22Rv1 (cell line): ENCODE measurements around the gene TPSG1.

Source experiments
- ZFX ChIP-seq: fragments of 450-650 bp; IDR thresholded peaks from 2 replicates; pipeline ENCODE4 v1.6.1; 2017; ENCODE audit warnings: antibody characterized with exemption, borderline replicate concordance
- TF ChIP-seq, protein P1 (sequence below): fragments of 450-650 bp; IDR thresholded peaks from 2 replicates; pipeline ENCODE4 v1.5.1; 2017; ENCODE audit warnings: mild to moderate bottlenecking

DNA sequence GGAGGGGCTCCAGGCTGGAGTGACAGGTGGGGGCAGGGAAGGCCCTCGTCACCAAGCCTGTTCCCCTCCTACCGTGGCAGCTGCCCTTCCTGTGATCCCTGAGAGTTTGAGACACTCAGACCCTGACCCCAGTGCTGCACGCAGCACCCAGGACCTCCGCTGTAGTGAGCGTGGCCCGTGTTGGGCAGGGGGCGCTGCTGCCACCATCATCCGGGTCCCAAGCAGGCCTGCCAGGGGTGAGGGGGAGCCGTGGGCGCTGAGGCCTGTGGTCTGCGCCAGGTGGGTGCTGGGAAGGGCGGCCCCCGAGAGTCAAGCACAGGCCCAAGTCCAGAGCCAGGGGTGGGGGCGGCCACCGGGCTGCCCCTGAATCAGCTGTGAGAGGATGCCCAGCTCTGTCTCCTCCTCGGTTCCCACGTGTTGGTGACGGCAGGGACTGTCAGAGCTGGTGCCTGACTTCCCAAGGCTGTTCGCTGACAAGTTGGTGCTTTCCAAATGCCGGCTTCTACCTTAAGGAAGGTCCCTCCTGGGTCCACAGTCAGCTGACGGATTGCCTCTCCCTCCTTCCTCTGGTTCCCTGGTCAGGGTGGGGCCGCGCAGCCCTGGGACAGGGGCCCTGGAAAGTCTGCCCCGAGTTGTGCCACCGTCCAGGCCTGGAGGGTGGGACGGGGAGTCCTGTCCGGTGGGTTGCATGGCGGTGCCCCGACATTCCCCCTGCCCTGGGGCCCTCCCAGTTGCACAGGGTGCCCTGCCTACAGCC, 31.1 kb downstream of the TPSG1 start:
- TF ChIP-seq, protein P1, sequence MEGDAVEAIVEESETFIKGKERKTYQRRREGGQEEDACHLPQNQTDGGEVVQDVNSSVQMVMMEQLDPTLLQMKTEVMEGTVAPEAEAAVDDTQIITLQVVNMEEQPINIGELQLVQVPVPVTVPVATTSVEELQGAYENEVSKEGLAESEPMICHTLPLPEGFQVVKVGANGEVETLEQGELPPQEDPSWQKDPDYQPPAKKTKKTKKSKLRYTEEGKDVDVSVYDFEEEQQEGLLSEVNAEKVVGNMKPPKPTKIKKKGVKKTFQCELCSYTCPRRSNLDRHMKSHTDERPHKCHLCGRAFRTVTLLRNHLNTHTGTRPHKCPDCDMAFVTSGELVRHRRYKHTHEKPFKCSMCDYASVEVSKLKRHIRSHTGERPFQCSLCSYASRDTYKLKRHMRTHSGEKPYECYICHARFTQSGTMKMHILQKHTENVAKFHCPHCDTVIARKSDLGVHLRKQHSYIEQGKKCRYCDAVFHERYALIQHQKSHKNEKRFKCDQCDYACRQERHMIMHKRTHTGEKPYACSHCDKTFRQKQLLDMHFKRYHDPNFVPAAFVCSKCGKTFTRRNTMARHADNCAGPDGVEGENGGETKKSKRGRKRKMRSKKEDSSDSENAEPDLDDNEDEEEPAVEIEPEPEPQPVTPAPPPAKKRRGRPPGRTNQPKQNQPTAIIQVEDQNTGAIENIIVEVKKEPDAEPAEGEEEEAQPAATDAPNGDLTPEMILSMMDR, result no peak
- no peak for TF ChIP-seq ZFX
